H9 (cell line): Measurements from ENCODE around the gene MMS19. TPM values are rescaled to one million over a fixed set of nuclear protein-coding genes. Genes with fewer than 3 reads are reported as not detected.

Experiments used
- DNase-seq: peaks from one replicate; pipeline ENCODE4 v3.0.0-alpha.2; 2017
- H2AFZ ChIP-seq: one replicate; pipeline ENCODE4 v1.6.1; 2013; ENCODE audit warnings: mild to moderate bottlenecking, low read length, control low read depth, moderate library complexity
- H2AK5ac ChIP-seq: 2 replicates; pipeline ENCODE4 v1.6.1; 2013; ENCODE audit warnings: low read length, control low read depth, mixed read lengths; ENCODE audit not compliant: insufficient read length
- H2BK120ac ChIP-seq: one replicate; pipeline ENCODE4 v1.6.1; 2013; ENCODE audit warnings: low read depth, mild to moderate bottlenecking, low read length, control low read depth, inconsistent platforms; ENCODE audit not compliant: poor library complexity, severe bottlenecking
- H2BK12ac ChIP-seq: 2 replicates; pipeline ENCODE4 v1.6.1; 2013; ENCODE audit warnings: low read length, control low read depth, mixed read lengths, low read depth; ENCODE audit not compliant: insufficient read length
- H2BK15ac ChIP-seq: 2 replicates; pipeline ENCODE4 v1.6.1; 2013; ENCODE audit warnings: low read depth, low read length, control low read depth
- H2BK20ac ChIP-seq: one replicate; pipeline ENCODE4 v1.6.1; 2013; ENCODE audit warnings: low read depth, mild to moderate bottlenecking, low read length, control low read depth, inconsistent platforms; ENCODE audit not compliant: poor library complexity, severe bottlenecking
- H2BK5ac ChIP-seq: 2 replicates; pipeline ENCODE4 v1.6.1; 2013; ENCODE audit warnings: low read length, control low read depth, mixed read lengths; ENCODE audit not compliant: insufficient read length
- H3K14ac ChIP-seq: 2 replicates; pipeline ENCODE4 v1.6.1; 2013; ENCODE audit warnings: low read length, control low read depth; ENCODE audit not compliant: insufficient read depth
- H3K18ac ChIP-seq: 2 replicates; pipeline ENCODE4 v1.6.1; 2013; ENCODE audit warnings: low read depth, mild to moderate bottlenecking, mixed read lengths, low read length, control low read depth; ENCODE audit not compliant: insufficient read length
- H3K23ac ChIP-seq: 2 replicates; pipeline ENCODE4 v1.6.1; 2013; ENCODE audit warnings: low read length, control low read depth, mixed read lengths, low read depth; ENCODE audit not compliant: insufficient read length
- H3K23me2 ChIP-seq: 2 replicates; pipeline ENCODE4 v1.6.1; 2013; ENCODE audit warnings: low read depth, mild to moderate bottlenecking, mixed read lengths, low read length, control low read depth; ENCODE audit not compliant: insufficient read length, poor library complexity, severe bottlenecking
- H3K27ac ChIP-seq: 2 replicates; pipeline ENCODE4 v1.5.1; 2013; ENCODE audit warnings: low read length, control low read depth, mixed read lengths, low read depth; ENCODE audit not compliant: insufficient read length
- H3K27me3 ChIP-seq: 2 replicates; pipeline ENCODE4 v1.6.1; 2013; ENCODE audit warnings: low read length, control low read depth, inconsistent platforms; ENCODE audit not compliant: insufficient read depth
- H3K4ac ChIP-seq: 2 replicates; pipeline ENCODE4 v1.6.1; 2013; ENCODE audit warnings: low read depth, mild to moderate bottlenecking, control low read depth, inconsistent platforms, low read length, moderate library complexity
- H3K4me1 ChIP-seq: 2 replicates; pipeline ENCODE4 v1.6.1; 2013; ENCODE audit warnings: low read length, control low read depth, inconsistent platforms; ENCODE audit not compliant: insufficient read depth
- H3K4me2 ChIP-seq: 2 replicates; pipeline ENCODE4 v1.6.1; 2013; ENCODE audit warnings: low read length, control low read depth, mixed read lengths; ENCODE audit not compliant: insufficient read length, insufficient read depth
- H3K56ac ChIP-seq: 2 replicates; pipeline ENCODE4 v1.6.1; 2013; ENCODE audit warnings: low read depth, mild to moderate bottlenecking, mixed read lengths, low read length, control low read depth; ENCODE audit not compliant: insufficient read length
- H3K79me1 ChIP-seq: 2 replicates; pipeline ENCODE4 v1.6.1; 2013; ENCODE audit warnings: low read depth, mild to moderate bottlenecking, moderate library complexity, low read length, control low read depth, inconsistent platforms; ENCODE audit not compliant: insufficient read depth, poor library complexity, severe bottlenecking
- H3K79me2 ChIP-seq: 2 replicates; pipeline ENCODE4 v1.6.1; 2013; ENCODE audit warnings: low read length, control low read depth, inconsistent platforms; ENCODE audit not compliant: insufficient read depth
- H3K9ac ChIP-seq: 2 replicates; pipeline ENCODE4 v1.6.1; 2013; ENCODE audit warnings: low read length, control low read depth, mixed read lengths; ENCODE audit not compliant: insufficient read length; ENCODE audit errors: extremely low read depth
- H3K9me3 ChIP-seq: one replicate; pipeline ENCODE4 v1.6.1; 2013; ENCODE audit warnings: low read depth, low read length, inconsistent platforms; ENCODE audit not compliant: control insufficient read depth
- H3T11ph ChIP-seq: one replicate; pipeline ENCODE4 v1.6.1; 2013; ENCODE audit warnings: mild to moderate bottlenecking, low read length, control low read depth, inconsistent platforms
- H4K20me1 ChIP-seq: one replicate; pipeline ENCODE4 v1.6.1; 2013; ENCODE audit not compliant: control insufficient read depth, insufficient read length, insufficient read depth
- H4K5ac ChIP-seq: 2 replicates; pipeline ENCODE4 v1.6.1; 2013; ENCODE audit warnings: low read depth, mild to moderate bottlenecking, mixed read lengths, low read length, control low read depth; ENCODE audit not compliant: insufficient read length
- H4K8ac ChIP-seq: replicated peaks from 2 replicates; pipeline ENCODE4 v1.6.1; 2013; ENCODE audit warnings: low read length, control low read depth, mixed read lengths, low read depth; ENCODE audit not compliant: insufficient read length
- H4K91ac ChIP-seq: 2 replicates; pipeline ENCODE4 v1.6.1; 2013; ENCODE audit warnings: low read depth, mild to moderate bottlenecking, moderate library complexity, mixed read lengths, low read length, control low read depth; ENCODE audit not compliant: insufficient read length
- H3K27ac Mint-ChIP-seq, 3 experiments: 2 replicates in 2 of 3; 3 replicates in 1 of 3; pipeline ENCODE4 v1.8.0; 2020 to 2021; ENCODE audit warnings: mixed read lengths in 3 of 3, mild to moderate bottlenecking in 1 of 3, moderate library complexity in 1 of 3
- H3K27me3 Mint-ChIP-seq: 2 replicates; pipeline ENCODE4 v1.8.0; 2021; ENCODE audit warnings: low read depth, mild to moderate bottlenecking, moderate library complexity, mixed read lengths
- H3K36me3 Mint-ChIP-seq, 3 experiments: 2 replicates in 2 of 3; 3 replicates in 1 of 3; pipeline ENCODE4 v1.8.0; 2020 to 2021; ENCODE audit warnings: low read depth in 3 of 3, mixed read lengths in 3 of 3; ENCODE audit not compliant: insufficient read depth in 1 of 3
- H3K4me1 Mint-ChIP-seq, 2 experiments: 2 replicates each; pipeline ENCODE4 v1.8.0; 2020; ENCODE audit warnings: mixed read lengths in 2 of 2
- H3K4me3 Mint-ChIP-seq, 2 experiments: 2 replicates in 1 of 2; 3 replicates in 1 of 2; pipeline ENCODE4 v1.8.0; 2020 to 2021; ENCODE audit warnings: mild to moderate bottlenecking in 2 of 2, mixed read lengths in 2 of 2, moderate library complexity in 1 of 2
- H3K9me3 Mint-ChIP-seq, 2 experiments: 2 replicates in 1 of 2; 3 replicates in 1 of 2; pipeline ENCODE4 v1.8.0; 2020; ENCODE audit warnings: mild to moderate bottlenecking in 2 of 2, mixed read lengths in 2 of 2, moderate library complexity in 1 of 2
- WGBS: extraction: QIAGEN DNeasy Blood & Tissue Kit; methylation state at CpG from one replicate; pipeline ENCODE4 v1.1.7; 2013; ENCODE audit warnings: missing lambda C conversion rate, low lambda C conversion rate, mixed read lengths; ENCODE audit not compliant: insufficient read length; ENCODE audit errors: extremely low coverage; 5-methylcytosine and 5-hydroxymethylcytosine counted together
- total RNA-seq: library from RNA; stranded (reverse); gene quantifications from 2 replicates; pipeline ENCODE4 v1.2.1, GENCODE V29; 2021
- TF ChIP-seq, protein P1 (sequence below): fragments of 200-600 bp; sonication (generic); conservative IDR thresholded peaks from 3 replicates; pipeline ENCODE4 v1.8.0; 2021; ENCODE audit warnings: antibody characterized with exemption, mild to moderate bottlenecking

Gene MMS19
- total RNA-seq, 1 experiment from 2014 or later: 102 TPM

DNA sequence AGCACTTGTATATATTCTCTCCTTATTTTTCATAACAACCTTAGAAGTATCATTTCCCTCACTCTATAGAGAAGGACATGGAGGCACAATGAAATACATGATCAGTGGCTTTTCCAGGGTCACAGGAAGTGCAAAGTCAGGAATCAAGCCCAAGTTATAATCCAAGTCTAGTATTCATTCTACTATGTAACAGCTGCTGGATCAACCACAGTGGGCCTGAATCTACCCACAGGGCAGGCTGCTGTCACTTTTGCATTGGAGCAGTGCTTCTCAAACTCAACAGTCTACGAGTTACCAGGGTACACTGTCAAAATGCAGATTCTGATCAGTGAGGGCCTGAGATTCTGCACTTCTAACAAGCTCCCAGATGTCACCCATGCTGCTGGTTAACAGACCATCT is 34.0 kb downstream of the MMS19 start:
- Histone ChIP-seq H2BK5ac (no peak overlapping the region), H4K8ac (no peak overlapping the region)
- no CpG with 5 or more reads among the region's 1 CpG for WGBS

More for the DNA sequence above, 34.0 kb downstream of the MMS19 start:
- Histone ChIP-seq H2AFZ (no peak overlapping the region), H3T11ph (no peak overlapping the region), H3K4me2 (no peak overlapping the region), H3K18ac (no peak overlapping the region), H3K79me2 (no peaks in the 10 kb centered on the region), H3K27ac (peak overlapping the region; percentile 28), H3K4ac (no peak overlapping the region), H3K9ac (no peak overlapping the region), H3K14ac (no peak overlapping the region), H2AK5ac (no peak overlapping the region), H3K23me2 (no peaks in the 10 kb centered on the region), H3K27me3 (no peaks in the 10 kb centered on the region), H3K79me1 (no peaks in the 10 kb centered on the region), H2BK12ac (no peak overlapping the region), H3K4me1 (no peaks in the 10 kb centered on the region), H4K91ac (no peak overlapping the region), H4K5ac (no peak overlapping the region), H2BK120ac (no peak overlapping the region), H3K9me3 (no peaks in the 10 kb centered on the region), H3K56ac (no peak overlapping the region), H3K23ac (no peak overlapping the region), H2BK15ac (no peak overlapping the region), H4K20me1 (no peaks in the 10 kb centered on the region), H2BK20ac (no peak overlapping the region)
- TF ChIP-seq, protein P1, sequence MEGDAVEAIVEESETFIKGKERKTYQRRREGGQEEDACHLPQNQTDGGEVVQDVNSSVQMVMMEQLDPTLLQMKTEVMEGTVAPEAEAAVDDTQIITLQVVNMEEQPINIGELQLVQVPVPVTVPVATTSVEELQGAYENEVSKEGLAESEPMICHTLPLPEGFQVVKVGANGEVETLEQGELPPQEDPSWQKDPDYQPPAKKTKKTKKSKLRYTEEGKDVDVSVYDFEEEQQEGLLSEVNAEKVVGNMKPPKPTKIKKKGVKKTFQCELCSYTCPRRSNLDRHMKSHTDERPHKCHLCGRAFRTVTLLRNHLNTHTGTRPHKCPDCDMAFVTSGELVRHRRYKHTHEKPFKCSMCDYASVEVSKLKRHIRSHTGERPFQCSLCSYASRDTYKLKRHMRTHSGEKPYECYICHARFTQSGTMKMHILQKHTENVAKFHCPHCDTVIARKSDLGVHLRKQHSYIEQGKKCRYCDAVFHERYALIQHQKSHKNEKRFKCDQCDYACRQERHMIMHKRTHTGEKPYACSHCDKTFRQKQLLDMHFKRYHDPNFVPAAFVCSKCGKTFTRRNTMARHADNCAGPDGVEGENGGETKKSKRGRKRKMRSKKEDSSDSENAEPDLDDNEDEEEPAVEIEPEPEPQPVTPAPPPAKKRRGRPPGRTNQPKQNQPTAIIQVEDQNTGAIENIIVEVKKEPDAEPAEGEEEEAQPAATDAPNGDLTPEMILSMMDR: no peak
- H3K9me3 Mint-ChIP-seq: no peaks in the 10 kb centered on the region
- H3K4me1 Mint-ChIP-seq: no peaks in the 10 kb centered on the region
- peaks cover 33 to 91% (median 73%) of the 10 kb centered on the region in 3 experiments for H3K36me3 Mint-ChIP-seq
- no peaks in the 10 kb centered on the region for H3K27me3 Mint-ChIP-seq
- DNase-seq: no peak
- peak overlapping the region in 2 of 3 experiments; percentile 39 to 73; a peak in 3 of 7 replicates for H3K27ac Mint-ChIP-seq
- H3K4me3 Mint-ChIP-seq: no peak overlapping the region
